Kidney capillary endothelial cell (primary cell): ENCODE measurements around the gene PNMA8B.

Experiments used
- DNase-seq: peaks from one replicate; pipeline ENCODE4 v3.0.0-alpha.2; 2018; ENCODE audit warnings: low spot score

The PNMA8B gene

GRCh38 chr19:46453661-46454060 lies 42.0 kb downstream of the PNMA8B start:
- no peak for DNase-seq

GRCh38 chr19:46452186-46452585 lies 43.5 kb downstream of the PNMA8B start:
- no peak for DNase-seq

- DNase-seq: no peak
Measured at GRCh38 chr19:46451352-46451751, 44.3 kb downstream of the PNMA8B start.

GRCh38 chr19:46450737-46451136 lies 44.9 kb downstream of the PNMA8B start:
- DNase-seq: no peak

GRCh38 chr19:46449228-46449627 lies 46.4 kb downstream of the PNMA8B start:
- DNase-seq: no peak

GRCh38 chr19:46448601-46449000 lies 47.1 kb downstream of the PNMA8B start:
- no peak for DNase-seq

- no peak for DNase-seq
Measured at GRCh38 chr19:46447824-46448223, 47.8 kb downstream of the PNMA8B start.

GRCh38 chr19:46447006-46447405 lies 48.7 kb downstream of the PNMA8B start:
- no peak for DNase-seq

GRCh38 chr19:46446021-46446420 lies 49.6 kb downstream of the PNMA8B start:
- no peak for DNase-seq

GRCh38 chr19:46442808-46443450 lies 52.7 kb downstream of the PNMA8B start:
- DNase-seq: no peak

- DNase-seq: no peak
Measured at GRCh38 chr19:46441866-46442265, 53.8 kb downstream of the PNMA8B start.
